HPDE6-E6E7 (cell line): ENCODE data around the gene GAP43.

ENCODE experiments used
- DNase-seq: peaks from one replicate; pipeline ENCODE4 v3.0.0; 2011; ENCODE audit warnings: missing footprints; ENCODE audit errors: extremely low spot score

The GAP43 gene

DNA sequence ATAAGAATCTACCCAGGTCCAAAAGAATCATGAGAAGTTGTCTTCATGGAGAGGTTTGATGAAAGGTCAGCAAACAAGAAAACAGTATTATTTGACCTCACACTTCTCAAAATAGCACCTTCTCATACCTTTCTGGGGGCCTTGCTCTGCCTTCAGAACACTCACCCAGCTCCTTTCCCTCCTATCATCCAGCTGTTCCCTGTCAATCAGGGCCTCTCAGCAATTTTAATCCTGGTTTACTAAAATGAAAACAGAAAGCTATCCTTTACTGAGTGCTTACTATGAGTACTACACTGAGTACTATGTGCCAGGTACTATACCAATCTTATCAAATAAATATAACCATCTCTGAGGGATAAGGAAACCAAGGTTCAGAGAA, 138.6 kb downstream of the GAP43 start:
- no peak for DNase-seq

DNA sequence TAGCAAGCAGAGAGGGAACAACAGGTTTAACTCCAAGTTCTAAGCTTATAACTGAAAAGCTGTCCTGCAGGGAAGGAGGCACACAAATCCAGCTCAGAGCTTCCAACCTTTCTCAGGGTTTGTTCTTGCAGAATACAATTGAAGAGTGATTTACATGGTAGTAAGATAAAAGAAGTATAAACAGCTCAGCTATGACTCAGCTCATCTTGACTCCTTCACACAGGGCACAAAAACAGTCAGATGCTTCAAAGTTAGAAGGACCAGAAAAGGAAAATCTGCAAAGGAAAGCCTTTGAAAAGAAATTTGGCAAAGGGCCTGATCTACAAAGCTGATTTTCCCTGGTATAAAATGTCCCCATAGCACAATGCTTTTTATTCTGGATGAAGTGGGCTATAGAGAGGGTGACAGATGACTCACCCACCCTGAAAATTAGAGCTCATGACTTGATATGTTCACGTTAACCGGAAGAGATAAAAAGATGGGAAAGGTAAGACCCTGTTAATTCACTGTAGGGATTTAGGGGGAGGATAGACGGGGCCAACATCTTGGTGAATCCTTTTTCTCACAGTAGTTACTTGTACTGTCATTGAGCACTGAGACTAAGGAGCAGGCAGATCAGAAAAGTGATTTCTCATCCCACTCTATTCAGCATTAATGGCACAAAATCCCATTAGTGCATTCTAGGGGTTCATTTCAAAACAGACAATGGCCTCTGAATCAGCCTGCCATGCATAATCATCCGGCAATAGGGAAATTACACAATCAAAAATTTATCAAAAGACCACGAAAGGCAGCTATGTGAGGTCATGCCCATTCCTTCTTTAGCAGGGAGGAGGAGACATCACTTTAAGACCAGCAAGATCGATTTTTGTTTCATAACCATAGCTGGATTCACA, 143.5 kb downstream of the GAP43 start:
- DNase-seq: no peak

DNA sequence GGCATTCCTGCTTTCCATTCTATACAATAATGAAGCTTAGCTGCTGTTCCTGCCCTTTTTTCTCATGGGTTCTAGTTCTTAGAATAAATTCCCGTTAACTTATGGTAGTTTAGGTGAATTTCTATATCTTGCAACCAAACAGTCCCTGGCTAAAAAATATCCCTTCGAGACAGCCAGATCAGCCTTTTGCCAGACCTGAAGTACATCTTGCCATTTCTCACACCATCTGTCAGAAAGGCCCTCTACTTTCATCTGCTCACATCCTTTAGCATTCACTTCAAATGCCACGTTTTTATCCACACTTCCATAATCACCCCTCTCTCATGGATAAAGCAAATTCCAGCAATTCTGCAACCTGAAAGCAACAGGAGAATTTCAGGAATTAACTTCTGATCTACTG, 145.4 kb downstream of the GAP43 start:
- DNase-seq: no peak
